Right atrium auricular region (tissue), 2 donors: ENCODE measurements around the gene WDR54. TPM values are rescaled to one million over a fixed set of nuclear protein-coding genes. Genes with fewer than 3 reads are reported as not detected.

Experiments used
- DNase-seq: peaks from one replicate; pipeline ENCODE4 v3.0.0-alpha.2; 2019; ENCODE audit warnings: low spot score
- H3K27ac ChIP-seq, 2 donors: fragments of 200-600 bp; sonication (generic); 1 replicate in 1 of 2; 2 replicates in 1 of 2; pipeline ENCODE4 v1.5.1; 2016 to 2019
- H3K27me3 ChIP-seq, 2 donors: fragments of 200-600 bp; sonication (generic); one replicate each; pipeline versions ENCODE4 v1.5.1 to v1.6.0; 2017 to 2019
- H3K36me3 ChIP-seq: fragments of 200-600 bp; sonication (generic); one replicate; pipeline ENCODE4 v1.5.1; 2016
- H3K4me1 ChIP-seq, 2 donors: fragments of 200-600 bp; sonication (generic); one replicate each; pipeline versions ENCODE4 v1.5.1 to v1.6.0; 2017 to 2019
- H3K4me3 ChIP-seq, 2 donors: fragments of 200-600 bp; sonication (generic); 1 replicate in 1 of 2; 2 replicates in 1 of 2; pipeline ENCODE4 v1.5.1; 2017 to 2019; ENCODE audit warnings: mild to moderate bottlenecking in 1 of 2, moderate library complexity in 1 of 2
- H3K9me3 ChIP-seq, 2 donors: fragments of 200-600 bp; sonication (generic); one replicate each; pipeline ENCODE4 v1.5.1; 2019
- total RNA-seq, 2 donors: library from RNA; depleted of rRNA; stranded (reverse); fragments of >200 nt; gene quantifications; one replicate each; pipeline ENCODE4 v1.1.0, GENCODE V29; 2016
- TF ChIP-seq, protein P1 (sequence below), 2 donors: fragments of 200-600 bp; sonication (generic); IDR thresholded peaks; one replicate each; pipeline ENCODE4 v1.5.1; 2019; ENCODE audit warnings: antibody characterized with exemption in 2 of 2

WDR54 gene
- total RNA-seq, 2 donors from 2014 or later, result 0.67 to 7.5 TPM

DNA sequence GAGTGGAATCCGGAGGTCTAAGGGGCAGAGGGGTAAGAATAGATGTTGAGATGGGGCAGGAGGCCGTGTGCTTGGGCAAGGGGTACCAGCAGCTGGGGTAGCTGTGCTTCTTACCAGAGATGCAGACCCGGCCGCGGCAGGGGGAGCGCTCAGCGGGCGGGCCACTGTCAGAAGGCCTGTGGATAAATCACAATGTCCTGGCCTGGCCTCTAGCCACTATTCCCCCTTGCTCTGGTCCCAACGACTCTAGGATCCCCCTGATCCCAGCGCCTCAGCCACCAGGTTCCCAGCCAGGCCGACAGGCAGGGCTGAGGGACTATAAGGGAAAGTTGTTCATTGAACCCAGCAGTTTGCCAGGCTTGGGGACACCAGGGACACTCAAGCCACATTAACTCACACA is 9.0 kb downstream of the WDR54 start:
- TF ChIP-seq, protein P1, sequence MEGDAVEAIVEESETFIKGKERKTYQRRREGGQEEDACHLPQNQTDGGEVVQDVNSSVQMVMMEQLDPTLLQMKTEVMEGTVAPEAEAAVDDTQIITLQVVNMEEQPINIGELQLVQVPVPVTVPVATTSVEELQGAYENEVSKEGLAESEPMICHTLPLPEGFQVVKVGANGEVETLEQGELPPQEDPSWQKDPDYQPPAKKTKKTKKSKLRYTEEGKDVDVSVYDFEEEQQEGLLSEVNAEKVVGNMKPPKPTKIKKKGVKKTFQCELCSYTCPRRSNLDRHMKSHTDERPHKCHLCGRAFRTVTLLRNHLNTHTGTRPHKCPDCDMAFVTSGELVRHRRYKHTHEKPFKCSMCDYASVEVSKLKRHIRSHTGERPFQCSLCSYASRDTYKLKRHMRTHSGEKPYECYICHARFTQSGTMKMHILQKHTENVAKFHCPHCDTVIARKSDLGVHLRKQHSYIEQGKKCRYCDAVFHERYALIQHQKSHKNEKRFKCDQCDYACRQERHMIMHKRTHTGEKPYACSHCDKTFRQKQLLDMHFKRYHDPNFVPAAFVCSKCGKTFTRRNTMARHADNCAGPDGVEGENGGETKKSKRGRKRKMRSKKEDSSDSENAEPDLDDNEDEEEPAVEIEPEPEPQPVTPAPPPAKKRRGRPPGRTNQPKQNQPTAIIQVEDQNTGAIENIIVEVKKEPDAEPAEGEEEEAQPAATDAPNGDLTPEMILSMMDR (IDR thresholded peaks at IDR 0.05), result no peak
- Histone ChIP-seq H3K4me3 (no peak overlapping the region), H3K27ac (no peak overlapping the region), H3K27me3 (no peaks in the 10 kb centered on the region), H3K4me1 (peaks cover 0 to under 1% of the 10 kb centered on the region in 2 donors), H3K36me3 (peaks cover 60% of the 10 kb centered on the region), H3K9me3 (no peaks in the 10 kb centered on the region)
- no peak for DNase-seq

DNA sequence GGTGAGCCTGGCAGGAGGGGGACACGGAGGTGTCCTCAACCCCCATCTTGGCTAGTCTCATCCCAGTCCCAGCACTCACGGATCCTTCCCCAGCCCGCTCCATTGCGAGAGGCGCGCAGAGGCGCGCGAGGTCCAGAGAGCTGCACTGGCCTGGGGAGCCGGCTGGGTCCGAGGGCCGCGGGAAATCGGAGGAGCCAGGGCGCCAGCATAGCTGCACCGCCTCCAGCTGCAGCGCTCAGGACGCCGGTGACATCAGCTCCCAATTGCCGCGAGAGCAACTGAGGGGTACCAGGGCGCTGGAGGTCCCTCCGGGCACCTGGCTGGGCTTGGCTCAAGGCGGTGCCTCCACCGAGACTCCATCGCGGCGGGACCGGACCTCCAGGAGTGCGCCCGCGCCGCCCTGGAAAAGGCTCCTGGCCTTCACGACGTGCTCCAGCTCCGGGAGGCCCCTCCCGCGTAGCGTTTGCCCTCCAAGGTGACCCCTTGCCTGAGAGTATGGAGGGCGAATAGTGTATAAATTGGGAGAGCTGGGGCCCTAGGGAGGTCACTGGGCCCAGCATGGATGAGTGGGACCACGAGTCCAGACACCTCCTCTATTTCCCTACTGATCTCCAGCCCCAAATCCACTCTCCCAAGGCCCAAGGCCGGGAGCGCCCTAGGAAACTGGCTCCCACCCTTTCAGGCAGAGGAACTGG is 14.7 kb downstream of the WDR54 start:
- H3K4me3 ChIP-seq, result peak overlapping the region in 1 of 2 donors; percentile 28
- TF ChIP-seq, protein P1 (IDR thresholded peaks at IDR 0.05), result no peak
- DNase-seq, result no peak

DNA sequence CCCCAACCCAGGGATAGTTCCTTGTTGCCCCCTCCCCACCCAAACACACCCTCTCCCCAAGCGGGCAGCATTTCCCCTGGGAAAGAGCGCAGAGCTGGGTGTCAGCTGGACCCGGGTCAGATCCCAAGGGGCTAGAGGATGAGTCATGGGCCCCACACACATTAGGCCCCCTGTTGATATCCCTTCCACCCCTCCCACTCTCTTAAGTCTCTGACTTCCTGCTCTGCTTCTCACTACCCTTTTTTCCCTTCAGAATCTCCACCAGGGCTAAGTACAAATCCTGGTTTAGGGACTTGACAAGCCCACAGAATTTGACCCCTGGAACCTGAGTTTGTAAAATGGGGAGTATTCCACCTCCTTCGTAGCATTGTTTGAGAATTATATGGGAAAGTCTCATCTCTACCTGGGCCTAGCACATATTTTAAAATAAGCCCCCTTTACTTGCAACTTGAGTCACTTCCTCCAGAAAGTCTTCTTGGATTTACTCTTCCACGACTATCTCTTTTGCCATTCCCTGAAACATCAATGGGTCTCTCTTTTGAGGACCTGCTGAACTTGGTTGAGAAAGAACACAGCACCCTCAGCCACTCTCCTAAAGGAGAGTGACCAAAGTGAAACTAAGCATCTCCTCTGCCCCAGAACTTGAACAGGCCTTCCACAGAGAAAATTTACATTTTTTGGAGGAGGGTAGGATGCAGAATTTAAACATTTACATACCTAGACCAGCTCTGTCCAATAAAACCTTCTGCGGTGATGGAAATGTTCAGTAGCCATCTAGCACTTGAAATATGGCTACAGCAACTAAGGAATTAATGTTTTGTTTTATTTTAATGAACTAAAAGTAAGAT is 15.5 kb downstream of the WDR54 start:
- TF ChIP-seq, protein P1 (IDR thresholded peaks at IDR 0.05), result no peak
- Histone ChIP-seq H3K4me3 (peak overlapping the region in 1 of 2 donors; percentile 28), H3K9me3 (no peaks in the 10 kb centered on the region), H3K27ac (peak overlapping the region; percentile 7 to 27), H3K27me3 (no peaks in the 10 kb centered on the region), H3K4me1 (peaks cover 0 to 58% of the 10 kb centered on the region in 2 donors), H3K36me3 (peaks cover 3% of the 10 kb centered on the region)
- DNase-seq, result no peak

More for the DNA sequence above, 14.7 kb downstream of the WDR54 start:
- Histone ChIP-seq H3K27me3 (no peaks in the 10 kb centered on the region), H3K36me3 (peaks cover 12% of the 10 kb centered on the region), H3K27ac (peak overlapping the region; percentile 7 to 27), H3K4me1 (peaks cover 0 to 50% of the 10 kb centered on the region in 2 donors), H3K9me3 (no peaks in the 10 kb centered on the region)

DNA sequence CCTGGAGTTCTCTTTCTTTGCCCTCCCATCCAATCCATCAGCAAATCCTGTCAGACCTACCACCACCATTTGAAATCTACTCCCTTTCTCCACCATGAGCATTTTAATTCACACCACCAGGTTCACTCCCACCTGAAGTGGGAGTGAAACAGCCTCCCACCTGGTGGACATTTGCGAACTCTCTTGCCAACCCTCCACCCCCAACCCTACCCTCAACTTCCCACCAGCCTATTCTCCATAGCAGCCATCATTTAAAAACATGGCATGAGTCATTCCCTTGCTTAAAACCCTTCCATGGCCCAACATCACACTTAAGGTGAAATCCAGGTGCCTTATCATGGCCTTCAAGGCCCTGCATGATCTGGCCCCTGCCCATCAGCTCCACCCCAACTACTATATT is 16.7 kb downstream of the WDR54 start:
- no peaks in the 10 kb centered on the region for H3K27me3 ChIP-seq
- no peak overlapping the region for H3K27ac ChIP-seq
- no peaks in the 10 kb centered on the region for H3K36me3 ChIP-seq
- no peak for DNase-seq
- H3K4me3 ChIP-seq, result peak overlapping the region in 1 of 2 donors; percentile 61
- TF ChIP-seq, protein P1 (IDR thresholded peaks at IDR 0.05), result no peak
- peaks cover 0 to 62% of the 10 kb centered on the region in 2 donors for H3K4me1 ChIP-seq
- no peaks in the 10 kb centered on the region for H3K9me3 ChIP-seq

DNA sequence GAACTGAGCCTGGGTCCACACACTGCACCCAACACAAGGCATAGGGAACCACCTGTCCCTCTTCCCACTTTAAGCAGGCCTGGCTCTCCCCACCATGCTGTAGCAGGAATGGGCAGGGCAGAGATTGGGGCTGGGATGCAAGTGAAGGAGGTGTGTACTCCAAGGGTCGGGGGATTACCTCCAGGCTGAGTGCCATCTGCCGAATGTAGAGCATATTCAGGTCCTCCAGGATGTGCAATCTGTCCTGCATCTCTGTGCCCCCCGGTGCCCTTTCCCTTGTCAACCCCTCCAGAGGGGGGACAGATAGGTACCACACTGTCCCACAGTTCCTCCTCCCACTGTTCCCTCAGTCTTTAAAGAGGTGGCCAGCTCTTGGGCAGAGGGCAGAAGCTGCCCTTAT is 17.8 kb downstream of the WDR54 start:
- Histone ChIP-seq H3K36me3 (no peaks in the 10 kb centered on the region), H3K4me1 (peaks cover 0 to 62% of the 10 kb centered on the region in 2 donors)
- TF ChIP-seq, protein P1 (IDR thresholded peaks at IDR 0.05), result no peak

More for the DNA sequence above, 17.8 kb downstream of the WDR54 start:
- H3K9me3 ChIP-seq, result no peaks in the 10 kb centered on the region
- H3K27ac ChIP-seq, result peak overlapping the region; percentile 86 to 89
- no peaks in the 10 kb centered on the region for H3K27me3 ChIP-seq
- peak overlapping the region; percentile 41 to 61 for H3K4me3 ChIP-seq
- DNase-seq, result no peak
